GM21526 (cell line): ENCODE results near the gene OMP.

Experiments
- ATAC-seq: cut with Tn5 transposase; IDR thresholded peaks from one replicate; pipeline ENCODE4 v1.9.1; 2021; ENCODE audit warnings: moderate library complexity; ENCODE audit not compliant: unreplicated experiment, low FRiP score

Gene OMP

DNA sequence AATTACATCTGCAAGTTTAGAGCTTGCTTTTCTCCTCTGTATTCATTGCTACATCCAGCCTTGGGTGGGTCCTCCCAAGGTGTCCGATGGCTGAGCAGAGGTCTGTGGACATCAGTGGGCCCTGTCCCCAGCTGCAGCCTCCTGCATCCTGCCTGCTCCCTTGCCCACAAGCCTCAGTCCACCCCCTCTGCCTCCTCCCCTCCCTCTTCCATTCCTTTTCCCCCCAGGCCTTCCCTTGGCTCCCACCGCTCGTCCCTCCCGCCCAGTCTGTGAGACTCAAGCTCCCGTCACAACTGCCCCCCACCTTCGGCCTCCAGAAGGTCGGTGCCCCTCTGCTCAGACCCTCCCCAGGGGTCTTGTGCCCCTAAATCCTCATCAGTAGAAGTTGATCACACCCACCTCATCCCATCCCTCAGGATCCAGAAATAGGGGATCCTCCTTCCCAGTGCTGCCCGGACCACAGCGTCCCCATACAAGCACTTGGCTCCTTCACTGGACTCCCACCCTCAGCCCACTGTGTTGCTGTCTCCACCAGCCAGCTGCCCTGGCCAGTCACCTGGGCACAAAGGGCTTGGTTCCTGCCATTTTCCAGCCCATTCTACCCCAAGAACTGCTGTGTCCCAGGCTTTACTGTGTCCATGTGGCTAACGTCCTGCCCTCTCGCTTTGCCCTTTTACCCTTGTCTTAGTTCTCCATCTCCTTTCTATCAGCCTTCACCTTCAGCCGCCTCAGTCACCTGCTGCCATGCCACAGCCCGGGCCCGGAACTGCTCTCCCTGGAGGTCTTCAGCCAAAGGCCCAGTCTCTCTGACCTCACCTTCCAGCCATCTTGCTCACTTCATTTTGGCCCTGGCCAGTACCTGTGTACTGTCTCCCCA is 2.2 kb upstream of the OMP start:
- ATAC-seq: no peak

DNA sequence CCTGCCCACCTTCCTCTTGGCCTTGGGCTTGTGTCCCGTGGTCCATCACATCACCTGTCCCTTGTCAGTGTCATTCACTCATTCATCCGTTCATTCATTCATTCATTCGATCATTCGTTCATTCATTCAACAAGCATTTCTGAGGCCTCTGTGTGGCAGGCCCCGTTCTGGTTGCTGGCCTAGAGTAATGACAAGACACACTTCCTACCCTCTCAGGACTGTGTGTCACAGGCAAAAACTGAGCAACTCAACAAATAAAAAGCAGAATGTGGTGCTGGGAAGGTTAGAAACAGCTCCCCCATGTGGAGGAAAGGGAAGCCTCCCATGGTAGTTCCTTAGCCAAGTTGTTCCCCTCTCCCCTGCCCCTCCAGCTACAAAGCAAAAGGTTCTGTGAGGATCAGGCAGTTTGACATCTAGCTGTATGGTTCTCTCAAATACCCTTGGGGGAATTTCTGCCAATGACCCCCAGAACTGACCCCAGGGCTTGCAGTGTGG is 1.6 kb upstream of the OMP start:
- no peak for ATAC-seq

GRCh38 chr11:77103319-77103718 is 679 bp downstream of the OMP start:
- no peak for ATAC-seq

DNA sequence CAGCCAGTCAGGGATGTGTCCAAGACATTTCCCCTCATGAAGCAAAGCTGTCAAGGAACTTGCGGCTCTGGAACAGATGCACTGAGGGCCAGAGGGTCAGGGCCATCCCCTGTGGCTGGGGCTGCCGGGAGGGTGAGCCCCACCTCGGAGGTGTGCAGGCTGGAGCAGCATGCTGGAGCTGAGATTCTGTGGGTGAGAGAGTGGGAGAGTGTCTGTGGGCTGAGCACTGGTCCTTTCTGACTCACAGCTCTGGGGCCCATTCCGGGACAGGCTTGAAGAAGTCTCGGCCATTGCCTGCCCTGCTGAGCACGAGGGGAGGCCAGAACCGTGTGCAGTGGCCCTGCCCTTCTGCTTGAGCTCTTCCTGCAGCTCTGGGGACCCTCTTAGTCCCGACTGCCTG is 2.1 kb downstream of the OMP start:
- ATAC-seq: no peak

GRCh38 chr11:77106321-77106720 is 3.7 kb downstream of the OMP start:
- no peak for ATAC-seq

DNA sequence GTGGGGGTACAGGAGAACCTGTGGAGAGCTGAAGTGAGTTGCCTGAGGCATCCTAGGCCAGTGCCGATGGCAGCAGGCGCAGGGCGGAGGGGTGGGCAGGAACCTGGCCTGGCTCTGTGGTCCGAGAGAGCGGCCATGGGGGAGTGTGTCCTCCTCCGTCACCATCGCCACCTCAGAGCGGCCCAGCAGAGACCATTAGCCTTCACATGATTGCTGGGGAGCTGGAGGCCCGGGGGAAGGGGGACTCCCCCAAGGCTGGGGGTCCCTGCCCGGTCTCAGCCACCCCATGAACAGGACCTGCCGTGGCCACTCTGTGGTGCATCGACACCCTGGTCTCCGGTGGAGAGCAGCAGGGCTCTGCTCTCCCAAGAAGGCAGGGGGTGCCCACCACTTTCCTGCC is 4.1 kb downstream of the OMP start:
- no peak for ATAC-seq

GRCh38 chr11:77107950-77108349 is 5.3 kb downstream of the OMP start:
- no peak for ATAC-seq

GRCh38 chr11:77108436-77108835 is 5.8 kb downstream of the OMP start:
- ATAC-seq: no peak

DNA sequence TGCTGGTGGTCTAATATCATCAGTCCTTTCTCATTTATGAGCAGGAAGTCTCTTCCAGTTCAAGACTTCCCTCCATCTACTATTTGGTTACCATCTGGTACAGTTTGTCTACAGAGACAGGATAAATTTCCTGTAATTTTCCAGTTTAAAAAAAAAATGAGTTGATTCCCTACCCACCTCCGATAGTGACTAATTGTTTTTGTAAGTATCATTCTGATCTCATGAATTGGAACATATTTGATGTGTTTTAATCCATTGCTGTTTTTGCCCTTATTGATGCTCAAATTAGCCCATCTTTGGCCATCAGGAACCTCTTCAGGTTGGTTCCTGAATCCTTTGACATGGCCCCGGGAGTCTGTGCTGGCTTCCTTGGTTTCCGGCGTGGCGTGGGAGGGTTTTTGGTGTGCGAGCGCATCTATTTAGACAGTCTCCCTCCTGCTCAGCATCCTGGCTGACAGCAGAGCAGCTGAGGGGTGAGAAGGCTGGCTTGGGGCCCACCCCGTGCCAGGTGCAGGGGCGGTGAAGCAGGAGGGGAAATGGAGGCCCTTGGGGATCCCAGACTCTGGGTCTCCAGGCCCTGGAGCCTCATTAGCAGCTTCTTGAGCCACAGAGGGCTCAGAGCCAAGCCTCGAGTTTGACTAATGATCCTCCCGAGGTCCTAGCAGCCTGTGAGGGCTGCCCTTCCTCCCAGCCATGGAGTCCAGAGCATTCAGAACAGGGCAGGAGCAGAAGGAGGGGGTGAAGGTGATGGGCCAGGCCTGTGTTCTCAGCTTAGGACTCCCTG is 6.8 kb downstream of the OMP start:
- no peak for ATAC-seq

- no peak for ATAC-seq
Observed at GRCh38 chr11:77110836-77111235, 8.2 kb downstream of the OMP start.

- no peak for ATAC-seq
Observed at GRCh38 chr11:77111277-77111676, 8.6 kb downstream of the OMP start.

GRCh38 chr11:77111946-77112345 is 9.3 kb downstream of the OMP start:
- ATAC-seq: no peak

GRCh38 chr11:77112641-77113381 is 10.2 kb downstream of the OMP start:
- ATAC-seq: no peak

GRCh38 chr11:77113382-77114088 is 10.9 kb downstream of the OMP start:
- ATAC-seq: no peak

DNA sequence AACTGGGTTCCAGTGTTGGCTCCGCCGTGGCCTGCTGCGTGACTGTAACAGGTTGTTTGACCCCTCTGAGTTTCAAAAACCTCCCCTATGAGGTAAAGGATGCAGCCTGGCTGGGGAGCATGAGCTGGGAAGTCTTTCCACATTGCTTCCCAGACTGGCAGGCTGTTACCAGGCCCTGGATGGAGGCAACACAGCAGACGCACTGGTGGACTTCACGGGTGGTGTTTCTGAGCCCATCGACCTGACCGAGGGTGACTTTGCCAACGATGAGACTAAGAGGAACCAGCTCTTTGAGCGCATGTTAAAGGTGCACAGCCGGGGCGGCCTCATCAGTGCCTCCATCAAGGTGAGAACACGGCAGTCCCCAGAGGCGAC is 11.4 kb downstream of the OMP start:
- no peak for ATAC-seq

DNA sequence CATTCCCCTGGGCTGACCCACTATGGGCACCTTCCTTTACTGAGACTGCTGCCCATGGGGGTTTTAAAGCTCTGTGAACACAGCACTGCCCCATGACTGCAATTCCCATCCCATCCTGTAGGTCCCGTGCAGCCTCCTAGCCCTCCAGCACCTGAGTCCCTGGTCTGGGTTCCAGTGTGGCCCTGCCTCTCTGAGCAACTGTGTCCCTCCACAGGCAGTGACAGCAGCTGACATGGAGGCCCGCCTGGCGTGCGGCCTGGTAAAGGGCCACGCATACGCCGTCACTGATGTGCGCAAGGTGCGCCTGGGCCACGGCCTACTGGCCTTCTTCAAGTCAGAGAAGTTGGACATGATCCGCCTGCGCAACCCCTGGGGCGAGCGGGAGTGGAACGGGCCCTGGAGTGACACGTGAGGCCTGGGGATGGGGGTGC is 12.6 kb downstream of the OMP start:
- no peak for ATAC-seq

DNA sequence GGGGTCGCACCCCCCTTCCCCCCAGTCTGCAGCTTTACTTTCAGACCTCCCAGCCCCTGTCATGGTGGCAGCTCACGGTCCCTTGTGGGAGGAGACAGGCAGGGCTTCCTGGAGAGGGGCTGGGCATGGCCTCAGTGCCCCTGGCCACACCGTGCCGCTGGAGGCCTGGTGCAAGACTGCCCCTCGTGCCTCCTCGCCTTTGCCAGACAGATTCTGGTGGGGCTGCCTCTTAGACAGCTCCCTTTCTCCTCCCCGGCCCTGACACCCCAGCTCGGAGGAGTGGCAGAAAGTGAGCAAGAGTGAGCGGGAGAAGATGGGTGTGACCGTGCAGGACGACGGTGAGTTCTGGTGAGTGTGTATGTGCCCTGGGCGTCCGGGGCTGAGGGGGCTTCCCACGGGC is 13.3 kb downstream of the OMP start:
- no peak for ATAC-seq

GRCh38 chr11:77117492-77117891 is 14.9 kb downstream of the OMP start:
- ATAC-seq: no peak

DNA sequence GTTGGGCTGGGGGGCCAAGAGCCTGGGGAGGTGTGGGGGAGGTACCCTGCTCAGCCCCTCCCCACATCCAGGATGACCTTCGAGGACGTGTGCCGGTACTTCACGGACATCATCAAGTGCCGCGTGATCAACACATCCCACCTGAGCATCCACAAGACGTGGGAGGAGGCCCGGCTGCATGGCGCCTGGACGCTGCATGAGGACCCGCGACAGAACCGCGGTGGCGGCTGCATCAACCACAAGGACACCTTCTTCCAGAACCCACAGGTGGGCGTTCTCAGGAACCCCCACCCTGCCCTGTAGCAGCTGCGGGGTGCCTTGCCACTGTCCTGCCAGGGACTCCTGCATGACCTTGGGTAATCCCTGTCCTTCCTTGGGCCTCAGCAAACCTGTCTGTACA is 15.4 kb downstream of the OMP start:
- ATAC-seq: no peak

DNA sequence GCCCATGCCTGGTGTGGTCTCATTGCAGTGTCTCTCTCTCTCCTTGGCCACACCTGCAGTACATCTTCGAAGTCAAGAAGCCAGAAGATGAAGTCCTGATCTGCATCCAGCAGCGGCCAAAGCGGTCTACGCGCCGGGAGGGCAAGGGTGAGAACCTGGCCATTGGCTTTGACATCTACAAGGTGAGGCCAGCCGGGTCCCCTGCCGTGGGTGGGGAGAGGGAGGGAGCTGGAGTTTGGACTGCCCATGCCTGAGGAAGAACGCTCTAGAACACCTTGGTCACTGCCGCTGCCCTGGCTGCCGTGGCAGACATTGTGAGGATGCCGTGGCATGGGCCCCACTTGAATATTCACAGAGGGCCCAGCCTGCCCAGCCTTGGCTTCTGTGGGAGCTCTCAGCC is 16.3 kb downstream of the OMP start:
- ATAC-seq: no peak
